GM10266 (cell line): ENCODE data around the gene SLIT3.

Experiments used
- DNase-seq: peaks from one replicate; pipeline ENCODE4 v3.0.0; 2012; ENCODE audit errors: extremely low spot score
- CTCF ChIP-seq: IDR thresholded peaks from 2 replicates; pipeline ENCODE4 v1.5.1; 2012; ENCODE audit warnings: mild to moderate bottlenecking, low read depth; ENCODE audit not compliant: control insufficient read depth, insufficient read depth; ENCODE audit errors: missing control alignments

The SLIT3 gene

DNA sequence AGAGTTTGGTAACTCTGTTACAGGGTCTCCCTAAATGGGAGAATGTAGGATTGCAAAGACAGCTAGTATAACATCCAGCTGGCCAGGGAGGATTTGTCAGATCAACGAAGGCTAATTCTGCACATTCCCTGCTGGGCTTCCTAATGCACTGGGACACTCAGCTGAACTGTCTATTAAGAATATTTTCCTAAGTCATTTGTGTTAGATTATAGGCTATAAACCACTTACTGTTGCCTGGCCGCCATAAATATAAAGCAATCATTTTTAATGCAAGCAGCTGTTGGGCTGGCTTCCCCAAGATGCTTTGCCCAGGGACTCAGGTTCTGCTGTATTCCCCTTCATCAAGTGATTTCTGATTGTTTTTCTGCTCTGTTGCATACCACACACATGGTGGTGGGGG is 35.3 kb upstream of the SLIT3 start:
- TF ChIP-seq CTCF = no peak
- DNase-seq = no peak

GRCh38 chr5:169335806-169336205 is 34.9 kb upstream of the SLIT3 start:
- no peak for DNase-seq
- no peak for TF ChIP-seq CTCF

DNA sequence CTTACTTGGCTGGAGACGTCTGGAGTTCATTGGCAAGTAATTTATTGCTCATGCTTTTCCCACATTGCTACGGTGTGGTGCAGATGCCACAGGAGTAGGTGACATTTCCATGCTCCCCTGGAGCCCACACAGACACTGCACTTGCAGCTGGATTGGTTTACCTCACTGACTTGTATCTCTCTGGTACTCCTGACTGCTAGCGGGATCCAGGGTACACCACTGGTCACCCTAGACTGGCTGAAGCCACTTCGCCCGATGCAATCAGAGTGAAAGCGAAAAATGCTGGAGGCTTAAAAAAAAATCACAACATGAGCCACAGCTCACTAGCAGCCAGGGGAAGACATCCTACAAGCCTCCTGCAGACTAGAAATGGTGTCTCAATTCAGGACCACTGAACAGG is 32.6 kb upstream of the SLIT3 start:
- TF ChIP-seq CTCF = no peak
- DNase-seq = no peak

DNA sequence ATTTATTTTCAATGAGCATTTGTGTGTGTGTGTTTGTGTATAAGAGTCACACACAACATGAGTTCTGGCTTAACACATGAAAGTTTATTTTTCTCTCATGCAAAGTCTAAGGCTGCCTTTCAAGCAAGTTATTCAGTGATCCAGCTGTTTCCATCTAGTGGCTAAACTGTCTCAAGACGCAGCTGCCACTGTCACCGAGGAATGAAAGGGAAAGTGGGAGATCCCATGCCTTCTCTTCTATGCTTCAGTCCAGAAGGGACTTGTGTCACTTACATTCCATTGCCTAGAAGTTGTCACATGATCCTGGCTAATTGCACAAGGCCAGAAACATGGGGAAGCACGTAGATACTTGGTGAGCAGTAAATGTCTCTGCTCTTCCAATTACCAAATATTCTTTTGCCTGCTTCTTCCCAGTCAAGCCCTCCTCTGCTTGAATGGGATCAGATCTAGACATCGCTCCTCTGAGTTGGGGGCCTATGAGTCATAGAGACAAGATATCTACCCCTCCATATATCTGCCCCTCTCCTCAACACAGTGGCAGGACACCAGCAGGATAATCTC is 30.4 kb upstream of the SLIT3 start:
- DNase-seq = no peak
- TF ChIP-seq CTCF = no peak

GRCh38 chr5:169328401-169328800 is 27.5 kb upstream of the SLIT3 start:
- no peak for DNase-seq
- no peak for TF ChIP-seq CTCF

DNA sequence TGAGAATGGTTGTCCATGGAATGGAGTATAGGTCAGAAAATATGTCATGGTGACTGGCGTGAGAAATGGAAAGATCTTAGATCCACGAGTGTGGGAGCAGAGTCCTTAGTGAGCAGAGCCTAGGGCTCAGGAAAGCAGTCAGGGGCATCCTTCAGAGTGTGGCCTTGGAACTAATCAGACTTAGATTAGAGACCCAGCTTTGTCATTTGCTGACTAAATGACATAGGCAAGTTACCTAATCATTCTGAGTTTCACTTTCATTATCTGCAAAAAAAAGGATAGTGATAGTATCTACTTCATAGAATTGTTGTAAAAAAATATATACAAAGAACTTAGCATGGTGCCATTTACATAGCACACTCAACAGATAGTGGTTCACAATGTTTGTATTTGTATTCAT is 24.3 kb upstream of the SLIT3 start:
- no peak for TF ChIP-seq CTCF
- DNase-seq = no peak

DNA sequence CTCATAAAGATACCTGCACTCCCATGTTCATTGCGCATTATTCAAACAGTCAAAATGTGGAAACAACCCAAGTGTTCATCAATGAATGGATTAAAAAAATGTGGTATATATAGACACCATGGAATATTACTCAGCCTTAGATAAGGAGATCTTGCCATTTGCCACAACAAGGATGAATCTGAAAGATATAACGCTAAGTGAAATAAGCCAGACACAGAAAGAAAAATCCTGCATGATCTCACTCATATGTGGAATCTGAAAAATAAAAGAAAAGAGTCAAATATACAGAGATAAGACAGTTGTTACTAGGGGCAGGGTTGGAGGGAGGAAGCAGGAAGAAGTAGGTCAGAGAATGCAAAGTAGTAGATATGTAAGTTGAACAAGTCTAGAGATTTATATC is 17.6 kb upstream of the SLIT3 start:
- DNase-seq = no peak
- no peak for TF ChIP-seq CTCF

DNA sequence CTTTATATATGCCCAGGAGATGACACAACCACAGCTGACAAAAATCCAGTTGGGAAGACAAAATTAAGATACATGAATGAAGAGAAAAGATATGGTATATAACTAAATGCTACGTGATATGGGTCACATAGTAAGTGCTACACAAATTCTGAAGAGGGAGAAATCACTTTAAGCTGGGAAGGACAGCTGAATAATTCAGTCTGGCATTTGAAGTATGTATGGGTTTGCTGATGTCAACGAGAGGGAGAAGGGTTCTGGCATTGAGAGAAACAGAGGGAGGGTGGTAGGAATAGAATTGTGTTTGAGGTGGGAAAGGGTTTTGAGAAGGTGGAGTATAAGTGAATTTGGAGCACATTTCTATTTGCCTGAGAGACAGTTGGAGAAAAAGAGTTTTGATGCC is 6.7 kb upstream of the SLIT3 start:
- no peak for TF ChIP-seq CTCF
- DNase-seq = no peak
